GM15510 (cell line): ENCODE results near the gene HIVEP3.

Source experiments
- POLR2A ChIP-seq: IDR thresholded peaks from 3 replicates; pipeline ENCODE4 v1.6.1; 2011; ENCODE audit warnings: borderline replicate concordance; ENCODE audit not compliant: insufficient read length; ENCODE audit errors: extremely low read depth

Gene HIVEP3

DNA sequence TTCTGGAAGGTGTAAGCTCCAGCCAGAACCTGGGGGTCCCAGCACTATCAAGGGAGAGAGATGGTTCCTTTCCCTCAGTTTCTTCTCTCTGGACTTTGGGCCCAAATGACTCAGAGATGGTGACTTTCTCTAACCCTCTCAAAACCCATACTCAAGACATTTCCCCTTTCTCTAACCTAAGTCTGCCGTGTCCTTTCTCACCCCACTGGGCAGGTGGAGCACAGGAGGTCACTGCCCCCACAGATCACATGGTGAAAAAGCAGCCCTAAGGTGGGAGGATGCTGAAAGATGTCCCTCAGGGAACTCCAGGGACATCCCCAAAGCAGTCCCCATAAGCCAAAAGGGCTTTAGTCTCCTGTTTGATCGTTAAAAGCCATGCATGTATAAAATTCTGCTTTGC lies 173.7 kb downstream of the HIVEP3 start:
- TF ChIP-seq POLR2A, result no peak

- TF ChIP-seq POLR2A, result no peak
These were observed 175.4 kb downstream of the HIVEP3 start for GRCh38 chr1:41743366-41743765.

DNA sequence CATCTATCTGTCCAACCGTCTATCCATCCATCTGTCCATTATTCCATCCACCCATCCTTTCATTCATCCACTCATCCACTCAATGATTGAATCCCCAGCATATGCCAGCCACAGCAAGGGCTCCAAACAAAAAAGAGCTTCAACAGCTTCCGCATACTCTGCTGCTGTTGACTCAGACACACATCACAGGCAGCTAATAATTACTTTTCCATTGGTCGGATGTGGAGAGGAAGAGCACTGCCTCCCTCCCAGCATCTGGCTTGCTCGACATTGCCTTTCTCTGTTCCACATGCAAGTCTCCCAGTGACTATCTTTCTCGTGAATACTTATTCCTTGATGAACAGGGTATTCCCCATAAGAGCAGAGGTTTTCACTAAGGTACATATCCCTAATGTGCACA lies 176.5 kb downstream of the HIVEP3 start:
- TF ChIP-seq POLR2A, result no peak

DNA sequence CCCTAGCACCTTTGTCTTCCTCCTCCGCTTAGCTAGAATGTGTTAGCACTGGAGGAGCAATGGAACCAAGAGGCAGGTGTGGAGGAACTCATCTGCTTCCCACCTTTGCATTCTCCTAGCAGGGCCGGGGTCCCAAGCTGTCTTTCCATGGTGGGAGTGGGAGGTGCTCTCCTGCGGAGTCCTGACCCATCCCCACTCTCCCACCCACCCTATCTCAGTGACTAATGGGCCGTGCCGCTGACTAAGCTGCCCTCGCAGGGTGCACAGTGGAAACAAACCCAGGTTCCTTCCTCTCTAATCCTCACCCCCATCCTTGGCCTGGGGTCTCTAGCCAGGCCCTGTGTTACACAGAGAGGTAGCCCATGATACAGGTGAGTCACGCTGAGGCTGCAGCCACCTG lies 177.5 kb downstream of the HIVEP3 start:
- TF ChIP-seq POLR2A, result no peak

DNA sequence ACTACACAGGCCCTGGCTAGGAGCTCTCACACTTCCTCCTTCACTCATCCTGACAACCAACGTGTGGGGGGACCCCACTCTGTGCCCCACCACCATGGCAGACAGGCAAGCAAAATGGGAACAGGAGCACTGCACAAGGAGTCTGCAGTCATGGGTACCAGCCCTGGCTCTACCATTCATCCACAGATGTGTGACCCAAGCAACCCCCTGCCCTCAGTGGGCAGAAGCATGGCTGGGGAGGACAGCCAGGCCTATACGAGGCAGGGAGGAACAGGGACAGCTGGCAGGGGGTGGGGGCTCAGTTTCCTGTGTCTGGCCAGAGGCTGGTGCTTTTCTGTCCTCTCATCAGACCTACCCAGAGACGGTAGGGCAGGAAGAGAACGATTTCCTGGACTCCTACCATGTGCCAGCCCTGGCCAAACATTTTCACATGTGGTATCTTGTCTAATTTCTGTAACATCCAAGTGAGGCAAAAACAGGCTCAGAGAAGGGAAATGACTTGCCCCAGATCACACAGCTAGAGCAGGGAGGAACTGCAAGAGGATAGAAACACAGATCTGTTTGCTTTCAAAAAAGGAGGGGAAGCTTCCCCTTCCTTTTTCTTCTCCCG lies 178.0 kb downstream of the HIVEP3 start:
- no peak for TF ChIP-seq POLR2A

- no peak for TF ChIP-seq POLR2A
These were observed 178.7 kb downstream of the HIVEP3 start for GRCh38 chr1:41740058-41740457.

- TF ChIP-seq POLR2A, result no peak
These were observed 179.4 kb downstream of the HIVEP3 start for GRCh38 chr1:41739061-41739955.

GRCh38 chr1:41738475-41738874 lies 180.2 kb downstream of the HIVEP3 start:
- no peak for TF ChIP-seq POLR2A

DNA sequence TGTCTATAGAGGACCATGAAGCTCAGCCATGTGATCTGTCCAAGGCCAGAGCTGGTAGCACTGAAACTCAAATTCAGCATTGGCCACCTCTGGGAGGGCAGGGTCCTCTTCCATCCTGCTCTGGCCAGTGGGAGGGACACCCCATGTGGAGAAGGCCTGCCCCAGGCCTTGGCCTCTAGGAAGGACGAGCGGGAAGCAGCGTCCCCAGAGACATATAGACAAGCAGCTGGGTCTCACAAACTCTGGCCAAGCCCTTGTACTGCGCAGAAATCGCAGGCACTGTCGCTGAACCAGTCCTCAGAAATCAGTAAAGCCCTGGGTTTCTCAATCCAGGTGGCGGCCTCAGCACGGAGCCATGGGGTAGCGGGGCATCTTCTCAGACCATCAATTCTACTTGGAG lies 180.7 kb downstream of the HIVEP3 start:
- TF ChIP-seq POLR2A, result no peak

GRCh38 chr1:41735631-41736260 lies 183.0 kb downstream of the HIVEP3 start:
- TF ChIP-seq POLR2A, result no peak

- TF ChIP-seq POLR2A, result no peak
These were observed 183.6 kb downstream of the HIVEP3 start for GRCh38 chr1:41735139-41735538.

GRCh38 chr1:41734201-41734970 lies 184.3 kb downstream of the HIVEP3 start:
- TF ChIP-seq POLR2A, result no peak

- no peak for TF ChIP-seq POLR2A
These were observed 185.0 kb downstream of the HIVEP3 start for GRCh38 chr1:41733725-41734124.

DNA sequence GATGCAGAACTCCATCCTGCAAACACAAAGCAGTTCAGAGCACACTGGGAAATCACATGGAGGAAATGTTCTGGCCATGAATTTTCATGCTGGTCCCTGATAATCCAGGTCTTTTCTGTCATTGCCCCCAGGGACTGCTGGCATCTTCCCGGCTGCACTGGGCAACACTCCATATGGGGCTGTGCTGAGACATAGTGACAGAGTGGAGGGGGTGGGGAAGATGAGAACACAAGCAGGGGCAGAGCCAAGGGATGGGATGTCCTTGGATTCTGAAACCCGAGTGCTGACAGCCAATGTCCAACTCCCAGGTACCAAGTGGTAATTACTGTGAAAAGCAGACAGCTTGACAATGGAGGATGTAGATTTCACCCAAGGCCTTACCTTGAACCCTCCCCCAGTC lies 185.7 kb downstream of the HIVEP3 start:
- no peak for TF ChIP-seq POLR2A

DNA sequence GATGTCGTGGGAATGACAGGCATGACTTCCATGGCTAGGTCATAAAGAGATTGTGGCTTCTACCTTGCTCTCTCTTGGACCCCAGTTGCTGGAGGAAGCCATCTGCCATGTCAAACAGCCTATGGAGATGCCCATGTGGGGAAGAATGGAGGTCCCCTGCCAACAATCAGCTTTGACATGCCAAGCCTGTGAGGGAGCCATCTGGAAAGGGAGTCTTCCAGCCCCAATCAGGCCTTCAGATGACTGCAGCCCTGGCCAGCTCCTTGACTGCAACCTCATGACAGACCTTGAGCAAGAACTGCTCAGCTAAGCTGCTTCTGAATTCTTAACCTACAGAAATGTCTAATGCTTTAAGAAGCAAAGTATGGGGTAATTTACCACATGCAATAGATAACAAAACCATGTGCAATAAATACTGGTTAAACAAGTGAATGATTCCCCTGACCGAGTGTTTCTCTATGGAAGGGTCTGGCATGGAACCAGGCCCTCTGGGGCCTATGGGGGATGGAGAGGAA lies 187.1 kb downstream of the HIVEP3 start:
- TF ChIP-seq POLR2A, result no peak
